Neural progenitor cell (in vitro differentiated cells): ENCODE measurements around the gene OPALIN. TPM values are rescaled to one million over a fixed set of nuclear protein-coding genes. Genes with fewer than 3 reads are reported as not detected.

Experiments used
- DNase-seq: peaks from one replicate; pipeline ENCODE4 v3.0.0-alpha.2; 2016; ENCODE audit warnings: low spot score
- H2AFZ ChIP-seq: fragments of 200-600 bp; sonication (generic); replicated peaks from 2 replicates; pipeline ENCODE4 v1.6.1; 2016; ENCODE audit warnings: antibody characterized with exemption
- H3F3A ChIP-seq: fragments of 200-600 bp; sonication (generic); 2 replicates; pipeline ENCODE4 v1.6.1; 2016; ENCODE audit warnings: antibody characterized with exemption, low read depth
- H3K27ac ChIP-seq: fragments of 200-600 bp; sonication (generic); 2 replicates; pipeline ENCODE4 v1.5.1; 2016; ENCODE audit warnings: mild to moderate bottlenecking
- H3K27me3 ChIP-seq: fragments of 200-600 bp; sonication (generic); 2 replicates; pipeline ENCODE4 v1.6.1; 2016; ENCODE audit warnings: mild to moderate bottlenecking, moderate library complexity
- H3K36me3 ChIP-seq: fragments of 200-600 bp; sonication (generic); 2 replicates; pipeline ENCODE4 v1.5.1; 2016
- H3K4me1 ChIP-seq: fragments of 200-600 bp; sonication (generic); 2 replicates; pipeline ENCODE4 v1.6.1; 2016; ENCODE audit warnings: mixed run types
- H3K4me2 ChIP-seq: fragments of 200-600 bp; sonication (generic); 2 replicates; pipeline ENCODE4 v1.6.1; 2016
- H3K4me3 ChIP-seq: fragments of 200-600 bp; sonication (generic); 2 replicates; pipeline ENCODE4 v1.5.1; 2016
- H3K79me2 ChIP-seq: fragments of 200-600 bp; sonication (generic); 2 replicates; pipeline ENCODE4 v1.6.1; 2016; ENCODE audit warnings: low read depth
- H3K9ac ChIP-seq: fragments of 200-600 bp; sonication (generic); 2 replicates; pipeline ENCODE4 v1.6.1; 2016
- H3K9me3 ChIP-seq: fragments of 200-600 bp; sonication (generic); 2 replicates; pipeline ENCODE4 v1.5.1; 2016; ENCODE audit warnings: low read depth
- H4K20me1 ChIP-seq: fragments of 200-600 bp; sonication (generic); 2 replicates; pipeline ENCODE4 v1.6.1; 2016; ENCODE audit warnings: low read depth
- H3K27ac Mint-ChIP-seq: 3 replicates; pipeline ENCODE4 v1.8.0; 2021; ENCODE audit warnings: mixed read lengths
- H3K27me3 Mint-ChIP-seq: 2 replicates; pipeline ENCODE4 v1.8.0; 2022; ENCODE audit warnings: low read depth, mild to moderate bottlenecking, inconsistent platforms, moderate library complexity, mixed read lengths; ENCODE audit not compliant: insufficient read depth
- H3K36me3 Mint-ChIP-seq: 3 replicates; pipeline ENCODE4 v1.8.0; 2021; ENCODE audit warnings: mixed read lengths
- H3K4me1 Mint-ChIP-seq: 3 replicates; pipeline ENCODE4 v1.8.0; 2021; ENCODE audit warnings: mixed read lengths
- H3K4me3 Mint-ChIP-seq: 3 replicates; pipeline ENCODE4 v1.8.0; 2021; ENCODE audit warnings: mild to moderate bottlenecking, moderate library complexity, mixed read lengths
- H3K9me3 Mint-ChIP-seq: 3 replicates; pipeline ENCODE4 v1.8.0; 2020; ENCODE audit warnings: mixed read lengths
- CTCF ChIP-seq: fragments of 200-600 bp; sonication (generic); IDR thresholded peaks from 2 replicates; pipeline ENCODE4 v1.5.1; 2017; ENCODE audit warnings: antibody characterized with exemption, mild to moderate bottlenecking
- EZH2 ChIP-seq: fragments of 200-600 bp; sonication (generic); IDR thresholded peaks from 2 replicates; pipeline ENCODE4 v1.6.1; 2017; ENCODE audit warnings: antibody characterized with exemption, mild to moderate bottlenecking, moderate library complexity
- EZH2phosphoT487 ChIP-seq: fragments of 200-600 bp; sonication (generic); IDR thresholded peaks from 2 replicates; pipeline ENCODE4 v1.6.1; 2017; ENCODE audit warnings: antibody characterized with exemption
- total RNA-seq: library from RNA; depleted of rRNA; stranded (reverse); fragments of >200 nt; gene quantifications from 2 replicates; pipeline ENCODE4 v1.2.3, GENCODE V29; 2015; ENCODE audit warnings: low replicate concordance

The OPALIN gene
- total RNA-seq, 1 donor from 2014 or later, result not detected

- no peak overlapping the region for H3K4me3 ChIP-seq
- no peak overlapping the region for H3K27ac ChIP-seq
- H3K27me3 ChIP-seq, result no peaks in the 10 kb centered on the region
- peaks cover 10% of the 10 kb centered on the region for H3K36me3 Mint-ChIP-seq
- H3K27me3 Mint-ChIP-seq, result peaks cover 19% of the 10 kb centered on the region
- peaks cover 3% of the 10 kb centered on the region for H3F3A ChIP-seq
- no peaks in the 10 kb centered on the region for H3K9me3 ChIP-seq
- TF ChIP-seq EZH2phosphoT487 (no peak), CTCF (no peak), EZH2 (no peak)
- no peaks in the 10 kb centered on the region for H3K36me3 ChIP-seq
- H3K4me1 Mint-ChIP-seq, result peaks cover 37% of the 10 kb centered on the region
- no peaks in the 10 kb centered on the region for H4K20me1 ChIP-seq
- H3K9ac ChIP-seq, result no peak overlapping the region
- H3K27ac Mint-ChIP-seq, result no peak overlapping the region
- H2AFZ ChIP-seq, result no peak overlapping the region
- H3K4me3 Mint-ChIP-seq, result no peak overlapping the region
- peaks cover 8% of the 10 kb centered on the region for H3K4me1 ChIP-seq
- no peaks in the 10 kb centered on the region for H3K79me2 ChIP-seq
- peaks cover 3% of the 10 kb centered on the region for H3K9me3 Mint-ChIP-seq
- DNase-seq, result no peak
- H3K4me2 ChIP-seq, result no peak overlapping the region
Observed at GRCh38 chr10:96406091-96406490, 47.3 kb upstream of the OPALIN start.

DNA sequence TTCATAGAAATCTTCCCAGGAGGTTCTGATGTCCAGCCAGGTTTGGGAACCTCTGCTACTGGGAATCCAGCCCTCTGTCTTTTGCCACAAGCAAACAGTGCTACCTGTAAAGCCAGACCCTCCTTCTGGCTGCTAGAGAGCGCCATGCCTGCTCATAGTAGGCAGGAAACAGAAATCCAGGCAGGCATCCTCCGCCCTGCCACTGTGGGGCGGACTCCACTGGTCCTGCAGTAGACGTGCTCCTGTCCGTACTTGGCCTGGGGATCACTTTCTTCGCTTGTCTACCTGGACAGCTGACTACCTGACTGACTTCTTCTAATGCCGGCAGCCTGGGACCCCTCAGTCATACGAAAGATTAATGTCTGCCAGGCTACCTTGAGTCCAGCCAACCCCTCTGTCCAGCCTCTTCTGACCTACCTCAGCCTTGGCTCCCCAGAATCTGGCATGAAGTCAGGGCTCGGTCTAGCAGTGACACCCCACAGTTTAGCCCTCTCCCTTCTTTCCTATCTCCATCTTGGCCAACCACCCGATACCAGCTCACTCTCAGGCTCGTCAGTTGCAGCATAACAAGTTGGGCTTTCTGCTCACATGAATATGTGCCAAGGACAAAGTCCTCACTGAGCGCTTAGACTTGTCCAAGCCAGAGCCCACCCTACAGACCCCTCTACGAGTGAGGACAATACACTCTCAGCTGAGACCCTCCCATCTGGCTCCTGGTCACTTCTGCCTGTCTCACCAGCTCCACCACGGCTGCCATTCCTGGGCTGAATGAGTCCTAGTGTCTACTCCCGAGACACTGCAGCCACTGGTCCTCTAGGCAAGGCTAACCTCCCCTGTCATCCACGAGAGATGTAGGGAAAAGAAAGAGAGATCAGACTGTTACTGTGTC is 43.9 kb upstream of the OPALIN start:
- H3K27me3 Mint-ChIP-seq, result peaks cover 26% of the 10 kb centered on the region
- no peak overlapping the region for H3K4me3 Mint-ChIP-seq
- no peak for TF ChIP-seq EZH2
- no peak for TF ChIP-seq CTCF
- TF ChIP-seq EZH2phosphoT487, result no peak
- no peak overlapping the region for H3K9ac ChIP-seq
- no peaks in the 10 kb centered on the region for H3K79me2 ChIP-seq
- H3K4me3 ChIP-seq, result no peak overlapping the region
- H3K36me3 ChIP-seq, result no peaks in the 10 kb centered on the region
- H3K4me2 ChIP-seq, result no peak overlapping the region
- peaks cover 3% of the 10 kb centered on the region for H3K9me3 Mint-ChIP-seq
- H3K27ac ChIP-seq, result no peak overlapping the region
- H3K4me1 ChIP-seq, result peaks cover 17% of the 10 kb centered on the region
- no peaks in the 10 kb centered on the region for H3K9me3 ChIP-seq
- no peak for DNase-seq
- peaks cover 12% of the 10 kb centered on the region for H3F3A ChIP-seq
- peaks cover 54% of the 10 kb centered on the region for H3K4me1 Mint-ChIP-seq
- H3K27me3 ChIP-seq, result no peaks in the 10 kb centered on the region
- no peak overlapping the region for H2AFZ ChIP-seq
- H3K36me3 Mint-ChIP-seq, result peaks cover 9% of the 10 kb centered on the region
- H4K20me1 ChIP-seq, result no peaks in the 10 kb centered on the region
- no peak overlapping the region for H3K27ac Mint-ChIP-seq

GRCh38 chr10:96401036-96401435 is 42.2 kb upstream of the OPALIN start:
- H3K79me2 ChIP-seq, result no peaks in the 10 kb centered on the region
- H3F3A ChIP-seq, result peaks cover 12% of the 10 kb centered on the region
- DNase-seq, result peak; percentile 58
- no peak overlapping the region for H3K4me3 ChIP-seq
- no peaks in the 10 kb centered on the region for H3K9me3 ChIP-seq
- H3K4me1 ChIP-seq, result peaks cover 17% of the 10 kb centered on the region
- no peaks in the 10 kb centered on the region for H4K20me1 ChIP-seq
- Mint-ChIP-seq H3K4me3 (peak overlapping the region; percentile 53), H3K4me1 (peaks cover 57% of the 10 kb centered on the region), H3K27ac (peak overlapping the region; percentile 21), H3K27me3 (peaks cover 23% of the 10 kb centered on the region), H3K36me3 (peaks cover 9% of the 10 kb centered on the region), H3K9me3 (peaks cover 3% of the 10 kb centered on the region)
- H3K27ac ChIP-seq, result no peak overlapping the region
- H3K9ac ChIP-seq, result no peak overlapping the region
- peak overlapping the region; percentile 19 for H3K4me2 ChIP-seq
- H2AFZ ChIP-seq, result no peak overlapping the region
- no peaks in the 10 kb centered on the region for H3K27me3 ChIP-seq
- H3K36me3 ChIP-seq, result no peaks in the 10 kb centered on the region
- TF ChIP-seq EZH2phosphoT487 (no peak), EZH2 (no peak), CTCF (no peak)
